Fibroblast of lung (primary cell): ENCODE measurements around the gene RALGAPB. TPM values are rescaled to one million over a fixed set of nuclear protein-coding genes. Genes with fewer than 3 reads are reported as not detected.

ENCODE experiments used
- DNase-seq, 2 donors: peaks; one replicate each; pipeline versions ENCODE4 v3.0.0 to v3.0.0-alpha.2; 2010; ENCODE audit warnings: low read depth in 2 of 2
- H2AFZ ChIP-seq: 2 replicates; pipeline ENCODE4 v1.5.1; 2012; ENCODE audit warnings: low read length, control low read depth, inconsistent platforms
- H3K27ac ChIP-seq: 2 replicates; pipeline ENCODE4 v1.5.1; 2011; ENCODE audit warnings: low read length, control low read depth; ENCODE audit not compliant: insufficient read depth
- H3K27me3 ChIP-seq: 2 replicates; pipeline ENCODE4 v1.5.1; 2011; ENCODE audit warnings: mild to moderate bottlenecking, low read length; ENCODE audit not compliant: control insufficient read depth, insufficient read depth
- H3K36me3 ChIP-seq: 2 replicates; pipeline ENCODE4 v1.5.1; 2011; ENCODE audit warnings: low read length; ENCODE audit not compliant: control insufficient read depth, insufficient read depth
- H3K4me1 ChIP-seq: 2 replicates; pipeline ENCODE4 v1.5.1; 2011; ENCODE audit warnings: low read length; ENCODE audit not compliant: control insufficient read depth, insufficient read depth; ENCODE audit errors: extremely low read depth
- H3K4me2 ChIP-seq: 2 replicates; pipeline ENCODE4 v1.5.1; 2011; ENCODE audit warnings: low read length, control low read depth; ENCODE audit not compliant: insufficient read depth; ENCODE audit errors: extremely low read depth
- H3K4me3 ChIP-seq, 4 experiments: fragments of 200-600 bp in 1 of 4; sonication (generic) in 1 of 4; replicated peaks in 1 of 4; 2 replicates each; pipeline ENCODE4 v1.5.1; 2011 to 2016; ENCODE audit warnings: low read length in 4 of 4, low read depth in 3 of 4, mild to moderate bottlenecking in 3 of 4, control low read depth in 2 of 4, inconsistent platforms in 1 of 4, mixed read lengths in 1 of 4; ENCODE audit not compliant: insufficient read depth in 1 of 4; ENCODE audit errors: control extremely low read depth in 1 of 4
- H3K79me2 ChIP-seq: 2 replicates; pipeline ENCODE4 v1.5.1; 2012; ENCODE audit warnings: mild to moderate bottlenecking, low read length, inconsistent platforms; ENCODE audit not compliant: control insufficient read depth, insufficient read depth
- H3K9ac ChIP-seq: 2 replicates; pipeline ENCODE4 v1.5.1; 2011; ENCODE audit warnings: mild to moderate bottlenecking, low read length, control low read depth; ENCODE audit not compliant: insufficient read depth
- H3K9me3 ChIP-seq: 2 replicates; pipeline ENCODE4 v1.5.1; 2012; ENCODE audit warnings: low read depth, low read length; ENCODE audit not compliant: control insufficient read depth, insufficient read depth
- H4K20me1 ChIP-seq: 2 replicates; pipeline ENCODE4 v1.5.1; 2011; ENCODE audit warnings: low read length; ENCODE audit not compliant: control insufficient read depth, insufficient read depth; ENCODE audit errors: extremely low read depth
- EZH2 ChIP-seq: IDR thresholded peaks from 2 replicates; pipeline ENCODE4 v1.5.1; 2012; ENCODE audit warnings: low read length, control low read depth, mild to moderate bottlenecking; ENCODE audit errors: missing control alignments
- polyA plus RNA-seq, 2 donors: library from polyadenylated mRNA; depleted of rRNA in 1 of 2; stranded (reverse) in 1 of 2; unstranded in 1 of 2; fragments of >200 nt; gene quantifications; 2 replicates each; pipeline ENCODE4 v1.2.1, GENCODE V29; 2011 to 2012; ENCODE audit warnings: missing spikeins in 1 of 2
- total RNA-seq: library from RNA; depleted of rRNA; stranded (reverse); fragments of >200 nt; gene quantifications from 2 replicates; pipeline ENCODE4 v1.2.1, GENCODE V29; 2014
- TF ChIP-seq, protein P1 (sequence below), 2 donors: IDR thresholded peaks in 1 of 2; conservative IDR thresholded peaks in 1 of 2; 1 replicate in 1 of 2; 2 replicates in 1 of 2; pipeline ENCODE4 v1.5.1; 2011 to 2012; ENCODE audit warnings: low read length in 2 of 2, control low read depth in 1 of 2, inconsistent platforms in 1 of 2, low read depth in 1 of 2, mild to moderate bottlenecking in 1 of 2

RALGAPB gene
- total and polyA plus RNA-seq, 2 donors (not counting 1 experiment from before 2014, with no cell fraction given): 19.5 to 31.4 TPM

DNA sequence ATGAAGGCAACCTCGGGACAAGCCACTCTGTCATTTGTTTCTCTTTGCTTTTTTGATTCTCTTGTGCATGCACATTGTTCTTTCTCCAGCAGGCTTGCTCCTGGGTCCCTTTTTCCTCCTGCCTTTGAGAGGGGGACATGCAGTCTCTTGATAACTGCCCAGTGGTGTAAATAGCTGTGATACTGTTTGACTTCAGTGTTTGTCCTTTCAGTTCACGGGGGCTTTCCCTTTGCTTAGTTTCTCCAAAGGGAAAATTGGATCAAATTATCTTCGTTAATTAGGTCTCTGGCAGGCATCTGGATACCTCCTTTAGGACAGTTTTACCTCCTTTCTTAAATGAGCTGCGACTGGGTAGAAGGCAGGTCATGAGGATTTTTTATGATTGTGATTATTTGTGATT, 41.5 kb downstream of the RALGAPB start:
- H3K4me2 ChIP-seq: no peak overlapping the region
- DNase-seq: no peak
- H3K9me3 ChIP-seq: no peaks in the 10 kb centered on the region
- H2AFZ ChIP-seq: no peak overlapping the region
- H3K27ac ChIP-seq: no peak overlapping the region
- no peak overlapping the region for H3K4me3 ChIP-seq
- TF ChIP-seq, protein P1, sequence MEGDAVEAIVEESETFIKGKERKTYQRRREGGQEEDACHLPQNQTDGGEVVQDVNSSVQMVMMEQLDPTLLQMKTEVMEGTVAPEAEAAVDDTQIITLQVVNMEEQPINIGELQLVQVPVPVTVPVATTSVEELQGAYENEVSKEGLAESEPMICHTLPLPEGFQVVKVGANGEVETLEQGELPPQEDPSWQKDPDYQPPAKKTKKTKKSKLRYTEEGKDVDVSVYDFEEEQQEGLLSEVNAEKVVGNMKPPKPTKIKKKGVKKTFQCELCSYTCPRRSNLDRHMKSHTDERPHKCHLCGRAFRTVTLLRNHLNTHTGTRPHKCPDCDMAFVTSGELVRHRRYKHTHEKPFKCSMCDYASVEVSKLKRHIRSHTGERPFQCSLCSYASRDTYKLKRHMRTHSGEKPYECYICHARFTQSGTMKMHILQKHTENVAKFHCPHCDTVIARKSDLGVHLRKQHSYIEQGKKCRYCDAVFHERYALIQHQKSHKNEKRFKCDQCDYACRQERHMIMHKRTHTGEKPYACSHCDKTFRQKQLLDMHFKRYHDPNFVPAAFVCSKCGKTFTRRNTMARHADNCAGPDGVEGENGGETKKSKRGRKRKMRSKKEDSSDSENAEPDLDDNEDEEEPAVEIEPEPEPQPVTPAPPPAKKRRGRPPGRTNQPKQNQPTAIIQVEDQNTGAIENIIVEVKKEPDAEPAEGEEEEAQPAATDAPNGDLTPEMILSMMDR (conservative IDR thresholded peaks at IDR 0.05 in 1 of 2, IDR thresholded peaks at IDR 0.05 in 1 of 2; ENCODE audit: low read depth in 1 of 2, low read length in 2 of 2): no peak
- TF ChIP-seq EZH2: no peak
- H3K36me3 ChIP-seq: peaks cover 5% of the 10 kb centered on the region
- no peaks in the 10 kb centered on the region for H3K79me2 ChIP-seq
- no peaks in the 10 kb centered on the region for H4K20me1 ChIP-seq
- no peaks in the 10 kb centered on the region for H3K27me3 ChIP-seq
- no peaks in the 10 kb centered on the region for H3K4me1 ChIP-seq
- no peak overlapping the region for H3K9ac ChIP-seq

DNA sequence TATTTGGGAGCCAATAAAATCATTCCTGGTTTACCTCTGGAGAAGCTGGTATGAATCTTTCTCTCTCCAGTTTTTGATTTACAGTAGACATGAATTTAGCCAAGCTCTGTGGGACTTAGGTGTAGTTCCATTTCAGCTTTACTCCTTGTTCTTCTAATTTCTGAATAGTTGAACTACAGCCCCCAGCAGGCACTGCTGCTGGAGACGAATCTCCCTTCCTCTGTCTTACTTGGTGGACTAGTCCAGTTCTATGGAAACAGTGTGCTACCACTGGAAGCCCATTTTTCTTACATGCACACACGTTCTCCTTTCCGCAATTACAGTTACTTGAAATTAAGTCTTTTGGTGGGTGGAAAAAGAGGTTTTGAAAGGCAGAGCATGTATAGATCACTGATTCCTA, 42.3 kb downstream of the RALGAPB start:
- peaks cover 3% of the 10 kb centered on the region for H3K36me3 ChIP-seq
- no peak overlapping the region for H3K27ac ChIP-seq
- no peaks in the 10 kb centered on the region for H3K79me2 ChIP-seq
- no peak overlapping the region for H3K4me2 ChIP-seq
- H3K9ac ChIP-seq: no peak overlapping the region
- H3K4me1 ChIP-seq: no peaks in the 10 kb centered on the region
- H3K27me3 ChIP-seq: no peaks in the 10 kb centered on the region
- H2AFZ ChIP-seq: no peak overlapping the region
- no peaks in the 10 kb centered on the region for H3K9me3 ChIP-seq
- no peak overlapping the region for H3K4me3 ChIP-seq
- no peak for DNase-seq
- no peaks in the 10 kb centered on the region for H4K20me1 ChIP-seq
- no peak for TF ChIP-seq EZH2
- TF ChIP-seq, protein P1 (conservative IDR thresholded peaks at IDR 0.05 in 1 of 2, IDR thresholded peaks at IDR 0.05 in 1 of 2; ENCODE audit: low read depth in 1 of 2, low read length in 2 of 2): no peak

DNA sequence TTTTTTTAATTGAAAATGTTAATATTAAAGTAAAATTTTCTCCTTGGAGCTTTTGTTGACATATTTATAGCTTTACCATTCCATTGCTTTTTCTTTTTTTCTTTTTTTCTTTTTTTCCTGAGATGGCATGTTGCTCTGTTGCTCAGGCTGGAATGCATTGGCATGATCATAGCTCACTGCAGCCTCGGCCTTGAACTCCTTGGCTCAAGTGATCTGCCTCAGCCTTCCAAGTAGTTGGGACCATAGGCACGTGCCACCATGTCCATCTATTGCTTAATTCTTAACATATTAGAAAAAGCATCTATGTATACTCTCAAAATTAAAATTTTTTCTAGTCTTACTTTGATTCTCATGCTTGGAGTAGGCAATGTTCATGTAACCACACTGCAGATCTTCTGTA, 43.0 kb downstream of the RALGAPB start:
- Histone ChIP-seq H3K27me3 (no peaks in the 10 kb centered on the region), H3K4me3 (no peak overlapping the region), H3K36me3 (peaks cover 1% of the 10 kb centered on the region), H3K4me2 (no peak overlapping the region), H4K20me1 (no peaks in the 10 kb centered on the region), H3K9ac (no peak overlapping the region), H3K9me3 (no peaks in the 10 kb centered on the region), H3K4me1 (no peaks in the 10 kb centered on the region), H2AFZ (no peak overlapping the region), H3K27ac (no peak overlapping the region), H3K79me2 (no peaks in the 10 kb centered on the region)
- TF ChIP-seq, protein P1 (conservative IDR thresholded peaks at IDR 0.05 in 1 of 2, IDR thresholded peaks at IDR 0.05 in 1 of 2; ENCODE audit: low read depth in 1 of 2, low read length in 2 of 2): no peak
- TF ChIP-seq EZH2: no peak
- no peak for DNase-seq
